HG02571 (cell line): ENCODE results near the gene MUSTN1.

Source experiments
- ATAC-seq: cut with Tn5 transposase; IDR thresholded peaks from one replicate; pipeline ENCODE4 v1.9.1; 2021; ENCODE audit warnings: mild to moderate bottlenecking, moderate library complexity; ENCODE audit not compliant: unreplicated experiment

The MUSTN1 gene

GRCh38 chr3:52854013-52854412 is 19.2 kb upstream of the MUSTN1 start:
- ATAC-seq = no peak

GRCh38 chr3:52852419-52852818 is 17.6 kb upstream of the MUSTN1 start:
- no peak for ATAC-seq

GRCh38 chr3:52851348-52851747 is 16.5 kb upstream of the MUSTN1 start:
- ATAC-seq = no peak

- ATAC-seq = no peak
These were observed 14.8 kb upstream of the MUSTN1 start for GRCh38 chr3:52849656-52850055.

DNA sequence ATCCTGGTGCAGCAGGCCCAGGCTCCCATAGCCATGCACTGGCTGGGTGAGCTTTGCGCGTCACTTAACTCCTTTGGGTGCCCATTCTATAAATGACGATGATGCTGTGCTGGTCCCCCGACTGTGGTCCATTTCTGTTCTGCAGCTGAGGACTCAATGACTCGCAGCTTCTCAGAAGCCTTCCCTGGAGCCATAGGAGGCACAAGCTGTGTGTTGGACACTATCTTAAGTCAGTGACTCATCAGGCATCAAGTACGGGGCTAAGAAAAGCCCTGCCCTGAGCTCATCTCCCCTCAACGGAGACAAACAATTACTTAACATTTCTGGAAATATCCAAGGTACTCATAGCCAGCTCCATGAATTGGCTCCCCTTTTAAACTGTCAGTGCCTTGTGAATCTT is 13.8 kb upstream of the MUSTN1 start:
- ATAC-seq = no peak

GRCh38 chr3:52847726-52848125 is 12.9 kb upstream of the MUSTN1 start:
- ATAC-seq = no peak

- ATAC-seq = no peak
These were observed 12.4 kb upstream of the MUSTN1 start for GRCh38 chr3:52847241-52847640.

DNA sequence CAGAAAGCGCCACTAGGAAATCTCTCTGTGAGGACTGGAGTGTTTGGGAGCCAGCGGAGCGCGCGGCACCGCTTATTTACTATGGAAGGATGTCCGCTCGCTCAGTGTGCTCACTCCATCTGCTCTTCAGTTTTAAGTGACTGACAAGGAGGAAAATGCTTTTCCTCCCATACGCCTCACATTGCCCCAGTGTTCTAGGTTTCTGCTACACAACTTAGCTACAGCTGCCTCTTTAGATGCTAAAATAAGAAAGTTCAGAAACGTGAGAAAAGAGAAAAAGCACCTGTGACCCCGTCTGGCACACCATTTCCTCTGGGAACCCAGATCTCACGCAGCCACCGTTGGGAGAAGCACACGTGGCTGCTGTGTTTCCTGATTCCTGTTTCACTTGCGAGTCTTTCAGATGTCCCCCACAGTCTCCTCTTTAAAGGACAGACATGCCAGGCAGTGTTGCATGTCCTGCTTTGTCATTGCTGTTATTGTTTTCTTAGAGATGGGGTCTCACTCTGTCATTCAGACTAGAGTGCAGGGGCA is 11.7 kb upstream of the MUSTN1 start:
- no peak for ATAC-seq

DNA sequence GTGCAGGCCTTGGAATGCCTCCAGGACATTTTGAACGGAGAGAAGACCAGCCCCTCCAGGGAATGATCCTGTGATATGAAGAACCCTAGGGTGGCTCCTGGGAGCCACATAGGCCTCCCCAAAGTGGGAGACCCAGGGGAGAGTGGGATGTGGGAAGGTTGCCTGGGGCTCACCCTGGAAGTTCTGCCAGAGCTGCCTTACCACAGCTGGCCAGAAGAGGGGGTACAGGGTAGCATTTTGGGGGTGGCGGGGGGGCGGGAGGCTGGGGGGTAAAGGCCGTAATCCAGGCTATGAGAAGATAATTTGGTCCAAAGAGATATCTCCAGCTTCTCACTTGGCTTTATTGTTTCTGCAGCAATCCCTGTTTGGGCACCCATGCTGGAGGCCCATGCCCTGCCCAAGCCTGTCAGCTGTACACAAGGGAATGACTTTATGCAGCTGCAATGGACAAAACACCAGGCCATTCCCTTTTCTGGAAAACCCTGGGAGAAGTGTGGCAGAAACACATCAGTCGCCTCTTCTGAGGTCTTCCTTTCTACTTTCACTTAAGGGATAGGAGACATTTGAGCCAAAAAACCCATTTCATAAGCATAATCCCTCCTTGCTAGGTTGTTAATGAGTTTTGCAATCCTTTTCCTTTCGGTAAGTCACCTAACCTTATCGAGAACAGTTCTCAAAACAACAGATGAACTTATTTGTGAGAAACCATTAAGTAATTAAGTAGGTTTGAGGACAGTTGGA is 11.0 kb upstream of the MUSTN1 start:
- no peak for ATAC-seq

DNA sequence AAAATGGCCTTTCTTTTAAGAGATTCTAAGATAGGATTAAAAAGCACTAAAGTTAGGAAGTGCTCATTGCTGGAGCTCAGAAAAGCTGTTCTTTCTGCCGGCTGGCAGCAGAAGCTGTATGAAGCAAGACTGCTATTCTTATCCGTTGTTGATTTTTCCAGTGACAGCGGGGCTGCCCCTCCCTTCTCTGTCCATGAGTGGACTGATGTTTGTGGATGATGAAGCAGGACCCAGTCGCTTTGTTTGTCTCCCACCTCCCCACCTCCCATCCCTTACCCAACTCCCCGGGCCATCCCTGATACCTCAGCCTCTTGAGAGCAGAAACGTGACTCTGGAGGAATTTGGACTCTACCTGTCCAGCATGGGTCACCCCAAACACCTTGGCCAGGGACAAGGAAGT is 10.3 kb upstream of the MUSTN1 start:
- ATAC-seq = no peak

GRCh38 chr3:52844290-52844975 is 9.6 kb upstream of the MUSTN1 start:
- ATAC-seq = no peak

GRCh38 chr3:52843881-52844280 is 9.1 kb upstream of the MUSTN1 start:
- no peak for ATAC-seq

- ATAC-seq = no peak
These were observed 8.5 kb upstream of the MUSTN1 start for GRCh38 chr3:52843108-52843865.

- no peak for ATAC-seq
These were observed 7.6 kb upstream of the MUSTN1 start for GRCh38 chr3:52842424-52842823.

DNA sequence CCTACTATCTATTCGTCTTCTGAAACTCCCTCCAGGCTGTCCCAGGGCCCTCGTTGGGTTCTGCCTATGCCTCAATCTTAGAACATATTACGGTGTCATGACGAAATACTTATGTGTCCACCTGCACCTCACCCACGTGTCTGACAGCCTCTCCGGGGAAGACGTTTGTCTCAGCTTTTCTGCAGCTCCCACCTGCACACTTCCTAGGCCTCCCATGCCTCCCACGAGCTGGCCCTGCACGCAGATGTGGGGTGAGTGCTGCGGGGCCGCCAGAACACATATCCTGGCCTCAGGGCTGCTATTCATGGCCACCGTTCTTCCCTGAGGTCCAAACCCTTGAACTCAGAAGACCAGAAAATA is 7.1 kb upstream of the MUSTN1 start:
- ATAC-seq = no peak

DNA sequence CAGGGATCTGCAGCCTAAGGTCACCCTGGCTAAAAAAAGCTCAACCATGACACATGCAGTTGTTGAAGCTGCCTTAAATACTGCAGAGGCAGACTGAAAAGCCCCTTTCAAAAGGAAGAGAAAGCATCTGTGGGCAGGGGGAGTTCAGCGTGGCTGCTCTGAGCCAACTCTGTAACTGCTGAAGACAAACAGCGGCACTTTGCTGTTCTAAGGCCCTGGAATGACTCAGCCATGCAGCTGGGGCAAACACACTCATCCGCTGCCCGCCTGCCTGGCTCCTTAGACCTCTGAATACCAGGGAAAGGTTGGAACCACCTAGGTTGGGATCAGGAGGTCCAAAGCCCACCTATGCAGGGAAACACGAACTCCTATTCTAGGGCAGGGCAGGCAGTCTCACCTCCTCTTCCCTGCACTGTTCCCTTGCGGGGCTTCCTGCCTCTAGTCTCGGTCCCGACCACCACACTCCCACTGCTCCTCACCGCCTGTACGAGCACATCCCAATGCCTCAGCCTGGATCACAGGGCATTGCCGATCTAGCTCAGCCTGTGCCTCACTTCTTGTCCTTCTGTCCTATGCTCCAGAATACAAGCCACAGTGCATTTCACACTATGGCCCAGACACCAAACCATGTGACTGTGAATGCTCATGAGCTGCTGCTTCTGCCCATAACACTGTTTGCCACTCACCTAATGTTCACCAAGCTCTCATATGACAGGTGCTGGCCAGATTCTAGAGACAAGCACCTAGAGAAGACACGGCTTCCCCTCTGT is 6.6 kb upstream of the MUSTN1 start:
- no peak for ATAC-seq

- ATAC-seq = no peak
These were observed 5.2 kb upstream of the MUSTN1 start for GRCh38 chr3:52839892-52840545.

- ATAC-seq = no peak
These were observed 4.4 kb upstream of the MUSTN1 start for GRCh38 chr3:52839268-52839575.

- ATAC-seq = no peak
These were observed 3.9 kb upstream of the MUSTN1 start for GRCh38 chr3:52838561-52839267.

GRCh38 chr3:52836986-52837385 is 2.2 kb upstream of the MUSTN1 start:
- no peak for ATAC-seq
